Measurements from ENCODE around the gene PGS1.

The PGS1 gene

DNA sequence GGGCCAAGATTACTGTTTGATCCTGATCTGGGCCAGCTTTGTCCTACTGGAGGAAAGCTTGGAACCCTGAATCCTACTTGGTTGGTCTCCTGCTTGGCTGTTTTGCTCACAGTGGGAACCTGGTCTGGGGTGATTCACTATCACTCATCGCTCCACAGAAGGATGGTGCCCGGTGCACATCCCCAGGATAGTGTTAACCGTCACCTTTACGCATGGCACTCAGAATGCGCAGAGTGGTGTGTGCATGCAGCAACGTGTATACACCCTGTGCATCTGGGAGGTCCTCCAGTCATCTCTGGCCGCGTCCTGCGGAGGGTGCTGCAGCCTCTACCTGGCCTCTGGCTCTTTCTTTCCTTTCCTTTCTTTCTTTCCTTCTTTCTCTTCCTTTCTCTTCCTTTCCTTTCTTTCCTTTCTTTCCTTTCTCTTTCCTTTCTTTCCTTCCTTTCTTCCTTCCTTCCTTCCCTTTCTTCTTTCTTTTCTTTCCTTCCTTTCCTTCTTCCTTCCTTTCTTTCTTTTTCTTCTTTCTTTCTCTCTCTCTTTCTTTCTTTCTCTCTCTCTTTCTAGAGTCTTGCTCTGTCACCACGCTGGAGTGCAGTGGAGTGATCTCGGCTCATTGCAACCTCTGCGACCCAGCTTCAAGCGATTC, 31.7 kb upstream of the PGS1 start:
- DNase-seq (ENCODE audit: low spot score), result no peak

DNA sequence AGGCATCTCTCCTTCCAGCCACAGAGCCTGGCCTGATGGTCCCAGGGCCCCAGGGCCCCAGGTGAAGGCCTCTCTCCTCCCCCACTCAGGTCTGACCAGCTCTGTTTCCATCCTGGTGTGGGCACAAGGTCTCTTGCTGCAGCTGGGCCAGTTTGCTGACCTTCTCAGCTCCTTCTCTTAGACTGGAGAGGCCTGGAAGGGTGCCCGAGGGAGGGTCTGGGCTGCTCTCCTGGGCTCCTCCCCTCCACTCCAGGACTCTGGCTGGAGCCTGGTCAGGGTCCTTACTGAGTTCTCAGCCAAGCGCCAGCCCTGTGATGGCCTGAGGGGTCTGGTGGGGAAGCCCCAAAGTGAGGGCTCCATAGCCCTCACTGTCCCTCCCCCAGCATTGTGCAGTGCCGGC, 31.0 kb upstream of the PGS1 start:
- DNase-seq (ENCODE audit: low spot score), result no peak

DNA sequence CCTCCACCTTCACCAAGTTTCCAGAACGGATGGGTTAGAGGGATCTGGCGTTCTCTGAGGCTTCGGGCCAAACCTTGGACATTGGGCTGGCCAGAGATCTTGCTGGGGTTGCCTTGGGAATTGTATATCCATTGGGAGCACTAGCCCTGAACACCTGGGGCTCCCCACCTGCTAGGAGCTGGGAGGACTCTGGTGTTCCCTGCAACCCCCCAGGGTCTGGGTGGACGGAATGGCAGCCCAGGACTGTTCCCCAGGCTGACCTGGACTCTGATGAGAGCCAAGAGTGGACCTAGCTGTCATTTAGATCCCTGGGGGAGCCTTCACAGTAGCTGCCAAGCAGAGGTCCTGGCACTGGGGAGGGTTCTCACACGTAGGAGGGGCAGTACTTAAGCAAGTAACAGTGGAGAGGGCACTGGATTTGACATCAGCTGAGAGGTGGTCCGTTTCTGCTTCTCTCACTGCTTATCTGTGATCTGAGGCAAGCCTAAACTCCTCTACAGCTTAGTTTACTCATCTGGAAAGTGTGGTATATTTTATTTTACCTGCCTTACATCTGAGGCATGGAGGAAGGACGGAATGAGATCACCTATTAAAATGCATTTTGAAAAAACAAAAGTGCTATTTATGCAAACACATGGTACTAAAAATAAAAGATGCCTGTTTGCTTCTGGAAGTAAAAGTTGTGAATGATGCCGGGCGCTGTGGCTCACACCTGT, 30.2 kb upstream of the PGS1 start:
- DNase-seq (ENCODE audit: low spot score), result no peak

DNA sequence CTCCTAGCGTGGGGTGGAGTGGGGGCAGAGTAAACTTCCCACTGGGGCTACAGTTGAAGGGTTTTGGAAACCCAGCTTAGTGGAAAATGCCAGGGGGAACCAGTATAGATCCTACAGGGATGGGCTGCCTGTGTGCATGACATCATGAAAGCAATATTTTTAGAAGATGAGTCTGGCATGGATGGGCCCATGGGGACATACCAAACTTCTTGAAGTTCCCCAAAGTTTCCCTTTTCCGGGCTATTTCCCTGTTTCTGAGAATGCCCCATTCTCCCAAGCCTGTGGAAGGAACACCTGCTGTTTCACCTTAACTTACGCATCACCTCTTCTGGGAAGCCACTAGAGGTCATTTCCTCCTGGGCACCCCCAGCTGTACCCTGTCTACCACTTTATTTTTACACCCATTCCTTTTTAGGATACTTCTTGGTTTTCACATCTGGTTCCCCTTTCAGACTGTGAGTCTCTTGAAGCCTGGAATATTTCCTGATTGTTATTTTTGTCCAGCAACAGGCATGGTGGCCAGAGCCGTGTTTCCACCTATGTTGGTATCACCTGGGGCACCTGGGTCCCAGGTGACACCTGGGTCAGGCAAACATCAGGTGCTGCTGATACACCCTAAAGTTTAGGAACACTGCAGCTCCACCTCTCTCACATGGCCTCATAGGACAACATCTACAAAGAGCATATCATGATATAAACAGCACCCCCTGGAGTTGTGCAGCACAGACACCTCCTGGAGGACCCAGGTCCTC, 28.4 kb upstream of the PGS1 start:
- no peak for DNase-seq (ENCODE audit: low spot score)

DNA sequence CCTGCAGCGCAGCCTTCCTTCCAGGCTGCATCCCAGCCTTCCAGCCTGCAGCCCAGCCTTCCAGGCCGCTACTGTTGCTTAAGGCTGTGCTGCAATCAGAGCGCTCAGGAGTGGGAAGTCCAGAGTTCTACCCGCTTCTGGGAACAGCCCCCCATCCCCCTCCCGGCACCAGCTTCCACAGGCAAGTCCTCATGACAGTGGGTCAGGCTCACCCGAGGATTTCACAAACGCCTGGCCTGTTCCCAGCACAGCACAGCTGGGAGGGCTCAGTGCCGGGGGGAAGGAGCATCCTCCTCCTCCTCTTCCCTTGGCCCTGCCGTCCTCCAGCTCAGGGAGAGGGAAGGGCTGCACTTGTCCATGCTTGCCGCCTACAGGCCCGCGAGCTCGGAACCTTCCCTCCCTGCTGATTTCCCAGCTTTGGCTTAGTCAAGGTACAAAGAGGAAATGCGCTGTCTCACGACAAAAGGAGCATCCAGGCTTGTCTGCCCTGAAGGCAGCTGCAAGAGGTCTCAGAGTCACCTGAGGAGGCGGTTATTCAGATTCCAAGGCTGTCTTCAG, 26.9 kb upstream of the PGS1 start:
- DNase-seq (ENCODE audit: low spot score), result no peak

DNA sequence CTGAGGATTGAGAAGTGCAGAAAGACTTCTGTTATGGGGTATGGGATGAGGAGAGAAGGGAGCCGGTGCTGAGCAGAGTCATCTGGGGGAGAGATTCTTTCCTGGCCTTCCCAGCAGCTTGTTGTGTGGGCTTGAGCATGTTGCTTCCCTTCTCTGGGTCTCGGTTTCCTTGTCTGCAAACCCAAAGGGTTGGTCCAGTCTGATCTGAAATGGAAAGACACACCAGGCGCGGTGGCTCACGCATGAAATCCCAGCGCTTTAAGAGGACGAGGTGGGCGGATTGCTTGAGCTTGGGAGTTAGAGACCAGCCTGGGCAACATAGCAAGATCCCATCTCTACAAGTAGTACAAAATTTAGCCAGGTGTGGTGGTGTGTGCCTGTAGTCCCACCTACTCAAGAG, 24.6 kb upstream of the PGS1 start:
- DNase-seq (ENCODE audit: low spot score), result no peak

DNA sequence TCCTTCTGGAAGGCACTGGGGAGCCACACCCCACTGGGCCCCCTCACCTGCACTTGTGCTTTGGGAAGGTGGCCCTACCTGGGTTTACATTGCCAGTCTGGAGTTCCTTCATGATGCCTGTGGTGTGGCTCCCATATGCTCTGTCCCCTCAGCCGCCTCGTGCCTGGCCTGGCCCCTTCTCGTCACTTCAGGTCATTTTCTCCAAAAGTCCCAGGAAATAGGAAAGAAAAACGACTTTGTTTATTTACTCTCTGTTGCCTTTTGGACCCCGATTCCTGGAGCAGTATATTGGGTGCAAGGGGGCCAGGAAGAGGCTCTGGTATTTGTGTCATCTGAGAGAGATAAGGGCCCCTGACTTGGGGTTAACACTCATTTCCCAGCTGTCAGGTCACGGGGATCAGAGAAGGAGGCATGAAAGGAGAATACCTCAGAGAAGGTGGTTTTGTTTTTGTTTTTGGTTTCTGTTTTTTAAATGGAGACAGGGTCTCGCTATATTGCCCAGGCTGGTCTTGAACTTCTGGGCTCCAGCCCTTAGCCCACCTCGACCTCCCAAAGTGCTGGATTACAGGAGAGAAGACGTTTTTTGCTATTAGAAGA, 23.3 kb upstream of the PGS1 start:
- no peak for DNase-seq (ENCODE audit: low spot score)

DNA sequence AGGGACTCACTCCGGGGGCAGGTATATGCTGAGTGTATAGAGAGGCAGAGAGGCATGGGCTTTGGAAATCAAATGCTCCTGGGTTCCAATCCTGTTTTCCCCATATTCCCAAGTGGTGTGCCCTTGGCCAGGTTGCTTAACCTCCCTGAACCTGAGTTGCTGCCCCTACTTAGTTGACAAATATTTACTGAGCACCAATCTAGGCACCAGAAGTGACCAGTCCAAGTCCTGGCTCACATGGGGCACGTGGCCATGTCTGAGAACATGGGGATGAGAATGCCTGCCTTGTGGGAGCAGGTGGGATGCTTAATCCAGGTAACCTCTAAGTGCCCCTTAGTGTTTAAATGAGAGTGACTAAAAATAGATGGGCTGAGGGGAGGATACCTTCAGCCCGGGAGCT, 22.7 kb upstream of the PGS1 start:
- DNase-seq (ENCODE audit: low spot score), result no peak

DNA sequence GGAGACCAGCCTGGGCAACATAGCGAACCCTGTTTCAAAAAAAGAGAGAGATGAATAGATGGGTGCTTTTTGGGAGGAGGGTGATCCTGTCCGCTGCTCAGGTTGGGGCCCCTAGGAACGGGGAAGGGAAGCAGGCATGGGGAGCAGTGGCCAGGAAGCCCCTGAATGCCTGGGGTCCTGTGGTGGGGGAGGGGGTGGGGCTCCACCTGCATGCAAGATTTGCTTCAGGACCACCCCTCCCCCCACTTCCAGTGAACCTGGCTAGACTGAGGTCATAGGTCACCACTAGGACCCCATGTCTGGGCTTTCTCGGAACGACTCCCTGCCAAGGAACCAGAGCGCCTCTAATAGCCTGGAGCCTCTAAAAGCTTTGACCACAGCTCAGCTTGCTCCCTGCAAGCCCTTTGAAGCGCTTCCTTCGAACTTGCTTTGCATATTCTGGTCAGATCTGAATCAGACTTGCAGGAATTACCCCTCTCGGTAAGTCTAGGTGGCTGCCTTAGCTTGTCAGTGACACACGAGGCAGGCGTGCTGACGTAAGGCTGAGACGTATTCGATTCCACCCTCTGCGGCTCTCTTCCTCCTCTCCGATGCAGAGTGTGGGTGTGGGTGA, 22.2 kb upstream of the PGS1 start:
- DNase-seq (ENCODE audit: low spot score), result peak; percentile 94

DNA sequence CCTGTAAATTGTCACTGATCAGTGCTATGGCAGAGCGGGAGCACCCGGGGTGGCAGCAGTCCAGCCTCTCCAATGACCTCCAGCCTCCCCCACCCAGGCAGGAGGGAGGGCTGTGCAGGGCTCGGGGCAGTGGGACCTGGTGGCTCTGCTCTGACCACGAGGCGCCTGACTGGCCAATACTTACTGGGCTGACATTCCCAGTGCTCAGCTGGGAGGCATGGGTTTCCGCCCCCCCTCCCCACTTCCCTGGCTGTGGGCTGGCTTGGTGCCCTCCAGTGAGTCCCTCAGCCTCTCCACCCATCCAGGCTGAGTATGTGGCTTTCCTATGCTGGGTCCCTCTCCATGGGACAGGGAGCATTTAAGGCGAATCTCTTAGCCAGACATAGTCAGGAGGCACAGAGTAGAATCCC, 21.3 kb upstream of the PGS1 start:
- no peak for DNase-seq (ENCODE audit: low spot score)

DNA sequence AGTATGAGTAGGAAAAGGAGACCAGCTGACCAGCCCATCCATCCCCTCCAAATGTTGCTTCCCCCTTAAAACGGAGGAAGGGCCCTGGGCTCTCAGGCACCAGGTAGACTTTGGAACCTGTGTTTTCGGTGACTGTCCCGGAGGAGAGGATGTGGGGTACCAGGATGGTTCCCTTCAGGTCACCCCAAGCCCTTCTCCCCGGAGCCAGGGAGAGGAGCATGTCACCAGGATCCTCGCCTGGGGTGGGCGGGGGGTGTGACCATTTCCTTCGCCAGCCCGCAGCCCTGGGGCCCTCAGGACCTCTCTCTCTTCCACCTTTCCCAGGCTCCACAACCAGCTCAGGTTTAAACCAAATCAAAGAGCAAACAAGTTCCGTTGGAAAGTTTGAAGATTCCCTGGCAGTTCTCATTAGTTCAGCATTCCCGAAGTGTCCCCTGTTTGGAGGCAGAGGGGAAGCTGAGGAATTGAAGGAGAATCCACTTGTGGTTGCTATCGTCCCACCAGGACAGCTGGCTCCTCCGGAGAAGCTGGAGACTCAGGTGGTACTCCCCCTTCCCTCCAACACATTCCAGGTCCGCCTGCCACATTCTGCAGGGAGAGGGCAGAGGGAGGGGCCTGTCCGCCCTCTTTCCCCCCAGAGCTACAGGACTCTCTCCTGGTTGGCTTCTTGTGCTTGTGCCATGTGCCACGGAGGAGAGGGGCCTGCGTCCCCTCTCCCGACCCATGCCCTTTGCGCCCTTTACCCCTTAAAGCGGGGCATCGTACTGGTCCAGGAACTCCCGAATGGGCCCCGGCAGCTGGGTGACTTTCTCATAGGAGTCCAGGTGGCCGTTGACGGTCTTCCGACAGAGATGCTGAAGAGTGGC, 20.5 kb upstream of the PGS1 start:
- DNase-seq (ENCODE audit: low spot score), result no peak

DNA sequence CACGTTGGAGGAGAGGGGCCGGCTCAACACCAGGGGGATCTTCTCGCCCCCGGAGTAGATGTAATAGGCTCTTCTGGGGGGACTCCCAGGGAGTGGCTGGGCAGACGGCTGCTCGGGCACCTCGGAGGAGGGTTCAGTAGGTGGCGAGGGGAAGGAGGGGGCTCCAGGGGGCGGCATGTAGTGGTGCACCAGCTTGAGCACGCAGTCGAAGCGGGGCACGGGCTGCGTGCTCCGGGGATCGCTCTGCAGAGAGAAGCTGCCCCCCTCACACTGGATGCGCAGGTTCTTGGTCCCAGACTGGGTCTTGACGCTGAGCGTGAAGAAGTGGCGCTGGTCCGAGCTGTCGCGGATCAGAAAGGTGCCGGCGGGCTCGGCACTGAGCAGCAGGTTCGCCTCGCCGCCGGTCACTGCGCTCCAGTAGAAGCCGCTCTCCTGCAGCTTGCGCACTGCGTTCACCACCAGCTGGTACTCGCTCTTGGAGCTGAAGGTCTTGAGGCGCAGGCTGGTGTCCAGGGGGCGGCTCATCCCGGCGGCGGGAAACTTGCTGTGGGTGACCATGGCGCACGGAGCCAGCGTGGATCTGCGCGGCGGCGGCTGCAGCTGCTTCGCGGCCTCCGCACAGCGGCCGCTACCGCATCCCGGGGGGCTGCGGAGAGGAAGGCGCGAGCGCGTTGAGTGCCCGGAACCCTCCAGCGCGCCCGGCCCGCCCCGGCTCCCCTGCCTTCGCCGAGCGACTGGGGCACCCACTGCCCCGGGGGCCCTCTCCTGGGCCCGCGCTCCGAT, 19.7 kb upstream of the PGS1 start:
- no peak for DNase-seq (ENCODE audit: low spot score)

DNA sequence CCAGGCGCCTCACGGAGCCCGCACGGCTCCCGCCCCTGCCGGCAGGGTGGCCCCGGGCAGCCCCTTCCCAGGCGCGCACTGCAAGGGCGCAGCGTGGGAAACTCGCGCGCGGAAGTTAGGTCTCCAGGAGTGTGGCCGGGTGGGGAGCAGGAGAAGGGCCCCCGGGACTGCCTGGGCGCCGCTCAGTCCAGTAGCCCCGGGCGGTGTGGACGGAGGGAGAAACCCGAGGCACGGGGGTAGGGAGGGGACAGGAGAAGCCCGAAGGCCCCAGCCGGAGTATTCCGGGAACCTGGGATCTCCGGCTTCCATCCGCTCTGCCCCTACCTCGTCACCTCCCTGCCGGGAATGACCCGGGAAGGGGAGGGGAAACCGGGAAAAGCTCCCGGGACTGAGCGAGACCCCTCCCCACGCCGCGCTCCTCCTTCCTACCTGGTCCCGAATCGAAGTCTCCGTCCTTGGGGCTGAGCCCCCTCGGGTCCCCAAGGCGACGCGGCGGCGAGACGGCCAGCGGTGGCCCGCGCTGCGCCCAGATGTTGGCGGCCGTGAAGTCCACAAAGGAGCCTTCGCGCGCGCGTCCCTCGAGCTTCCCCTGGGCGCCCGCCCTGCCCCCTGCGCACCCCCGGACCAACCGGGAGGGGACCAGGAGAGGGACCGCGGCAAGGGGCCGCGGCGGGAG, 19.0 kb upstream of the PGS1 start:
- peak; percentile 29 for DNase-seq (ENCODE audit: low spot score)

DNA sequence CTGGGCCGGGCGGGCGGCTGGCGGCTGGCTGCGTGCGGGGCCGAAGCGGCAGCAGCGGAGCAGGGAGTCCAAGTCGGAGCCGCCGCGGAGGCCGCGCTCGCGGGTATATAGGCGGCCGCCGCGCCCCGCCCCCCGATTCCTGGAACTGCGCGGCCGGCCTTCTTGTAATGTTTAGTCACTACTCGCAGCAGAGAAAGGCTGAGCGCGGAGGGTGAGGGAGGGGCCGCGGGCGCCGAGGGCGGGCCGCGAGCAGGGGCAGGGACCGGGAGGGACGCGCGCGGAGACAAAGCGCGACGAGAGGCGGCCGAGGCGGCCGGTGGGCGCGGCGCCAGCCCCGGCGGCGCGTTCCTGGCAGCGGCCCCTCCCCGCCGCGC, 18.5 kb upstream of the PGS1 start, which contains the start of gene SOCS3:
SOCS3 (minus strand) TSS at position 81 of the 374 bp plus-strand sequence. CDS start 982 bp downstream, outside the sequence.
- DNase-seq (ENCODE audit: low spot score), result peak; percentile 98

DNA sequence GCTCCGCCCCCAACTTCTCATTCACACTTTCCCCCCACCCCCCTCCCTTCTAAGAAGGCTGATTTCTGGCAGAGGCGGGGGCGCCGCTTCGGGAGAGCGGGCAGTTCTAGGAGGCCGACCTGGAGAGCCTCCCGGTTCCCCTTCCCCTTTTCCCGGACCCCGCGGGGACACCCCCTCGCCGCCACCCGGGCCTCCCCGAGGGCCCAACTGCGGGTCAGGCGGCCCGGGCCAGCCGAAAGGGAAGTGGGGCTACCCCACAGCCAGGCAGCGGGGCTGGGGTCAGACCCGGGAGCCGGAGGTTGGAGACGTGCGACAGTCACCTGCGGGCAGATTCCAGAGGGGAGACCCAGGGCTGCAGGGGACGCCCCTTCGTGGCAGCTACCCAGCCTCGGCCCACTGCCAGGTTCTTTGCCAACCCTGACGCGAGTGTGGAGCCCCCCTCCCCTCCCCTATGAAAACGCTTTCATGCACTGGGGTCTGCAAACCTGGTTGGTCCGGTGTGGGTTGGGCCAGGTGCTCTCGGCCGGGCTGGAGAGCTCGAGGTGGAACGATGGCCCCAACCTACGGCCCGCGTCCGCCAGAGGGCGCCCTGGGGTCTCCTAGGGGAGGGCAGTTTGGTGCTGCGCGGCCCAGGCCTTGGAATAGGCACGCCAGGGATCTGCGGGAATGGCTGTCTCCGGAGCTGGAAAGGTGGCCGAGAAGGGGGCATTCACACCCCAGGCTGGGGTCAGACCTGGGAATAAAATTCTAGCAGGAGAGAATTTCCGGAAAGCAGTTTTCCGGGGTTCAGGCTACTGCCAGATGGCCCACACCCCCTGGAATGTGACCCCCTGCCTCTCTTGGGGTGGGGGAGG, 17.9 kb upstream of the PGS1 start:
- DNase-seq (ENCODE audit: low spot score), result peak; percentile 84

DNA sequence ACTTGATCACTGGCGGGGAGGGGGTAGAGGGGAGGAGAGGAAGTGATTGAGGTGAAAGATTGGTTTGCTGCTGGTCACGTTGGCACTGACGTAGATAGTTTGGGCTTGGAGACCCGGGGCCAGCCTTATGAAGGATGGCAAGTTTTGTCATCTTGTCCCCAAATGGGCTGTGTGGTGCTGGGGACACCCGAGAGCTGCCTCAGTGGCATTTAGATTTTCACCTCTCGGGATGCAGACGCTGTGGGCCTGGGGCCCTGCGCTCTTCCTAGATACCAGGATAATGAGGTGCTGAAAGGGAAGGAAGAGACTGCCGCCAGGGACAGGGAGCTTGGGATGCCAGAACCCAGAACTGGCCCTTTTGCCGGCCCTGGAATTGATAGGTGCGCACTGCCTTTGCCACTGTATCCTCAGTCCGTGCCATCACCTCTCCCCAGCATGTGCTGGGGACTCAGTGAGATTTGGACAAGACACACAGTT, 17.2 kb upstream of the PGS1 start:
- DNase-seq (ENCODE audit: low spot score), result no peak

DNA sequence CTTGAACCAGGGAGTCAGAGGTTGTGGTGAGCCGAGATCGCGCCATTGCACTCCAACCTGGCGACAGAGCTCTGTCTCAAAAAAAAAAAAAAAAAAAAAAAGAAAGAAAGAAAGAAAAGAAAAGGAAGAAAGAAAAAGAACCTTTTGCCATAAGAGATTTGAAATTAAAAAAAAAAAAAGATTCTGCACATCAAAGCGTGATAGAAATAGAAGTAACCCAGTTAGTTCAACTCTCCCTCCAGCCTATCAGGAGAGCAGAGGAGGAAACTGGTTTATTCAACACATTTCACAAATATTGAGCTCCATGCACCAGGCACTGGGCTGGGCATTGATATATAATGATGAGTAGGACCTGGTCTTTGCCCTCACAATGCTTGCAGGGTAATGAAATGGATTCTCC, 16.2 kb upstream of the PGS1 start:
- DNase-seq (ENCODE audit: low spot score), result no peak

DNA sequence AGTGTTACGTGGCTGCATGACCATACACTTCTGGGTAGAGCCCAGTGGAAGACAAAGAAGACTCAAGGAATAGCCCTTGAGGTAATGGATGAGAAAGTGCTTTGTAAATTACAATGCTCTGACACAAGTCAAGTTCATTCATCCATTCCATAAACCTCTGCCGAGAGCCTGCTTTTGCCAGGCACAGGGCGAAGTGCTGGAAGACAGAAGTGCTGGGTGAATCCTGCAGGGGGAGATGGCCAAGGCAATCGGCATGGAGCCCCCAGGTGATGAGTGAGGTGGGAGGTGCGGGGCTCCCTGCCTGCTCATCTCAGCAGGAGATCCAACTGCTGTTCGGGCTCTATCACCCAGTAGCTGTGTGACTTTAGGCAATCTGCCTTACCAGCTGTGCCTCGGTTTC, 15.8 kb upstream of the PGS1 start:
- no peak for DNase-seq (ENCODE audit: low spot score)

Measured in CD4-positive, alpha-beta T cell treated with Interleukin-6 at 100 ng/mL for 8 hours (primary cell).